Measurements from ENCODE around the gene TRIM9.
"Not testable (repeated sequence)": the region's sequence is repeated elsewhere in the genome, so short reads cannot be mapped to it uniquely, and the experiment has no call there.

TRIM9 gene

GRCh38 chr14:51000566-51000965 is 94.3 kb downstream of the TRIM9 start:
- DNase-seq = no peak

DNA sequence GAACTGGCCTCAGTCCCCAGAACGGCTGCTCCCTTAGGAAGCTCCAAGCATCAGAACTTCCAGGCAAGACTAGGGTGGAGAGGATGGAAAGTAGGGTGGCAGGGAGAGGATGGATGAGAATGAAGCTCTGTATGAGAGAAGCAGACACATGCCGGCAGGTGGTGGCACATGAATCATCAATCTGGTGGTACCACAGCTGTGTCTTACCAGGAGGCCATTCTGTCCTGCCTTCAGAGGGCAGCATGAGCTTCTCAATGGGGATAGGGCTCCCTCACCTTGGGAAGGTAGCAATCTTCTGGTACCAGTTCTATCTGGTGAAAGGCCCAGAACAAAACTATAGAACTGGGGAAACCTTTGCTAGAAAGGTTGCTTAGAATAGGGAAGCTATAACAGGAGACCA is 95.2 kb downstream of the TRIM9 start:
- no peak for DNase-seq

DNA sequence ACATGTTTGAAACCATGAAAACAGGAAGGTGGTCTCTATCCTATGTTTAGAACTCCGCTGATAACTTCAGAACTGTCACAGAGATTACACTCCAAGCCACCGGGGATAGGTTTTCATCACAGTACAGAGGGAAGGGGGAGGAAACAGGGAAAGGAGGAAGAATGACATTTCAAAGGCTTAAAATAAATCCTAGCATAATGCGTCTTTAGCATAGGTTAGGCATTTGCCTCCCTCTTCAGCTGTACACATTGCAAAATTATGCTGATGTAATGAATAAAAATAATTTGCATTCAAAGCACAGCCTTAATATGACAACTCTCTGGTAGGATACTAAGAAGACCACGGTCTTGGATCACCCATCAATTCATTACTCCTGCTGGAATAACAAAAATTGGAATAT is 96.3 kb downstream of the TRIM9 start:
- DNase-seq = no peak

DNA sequence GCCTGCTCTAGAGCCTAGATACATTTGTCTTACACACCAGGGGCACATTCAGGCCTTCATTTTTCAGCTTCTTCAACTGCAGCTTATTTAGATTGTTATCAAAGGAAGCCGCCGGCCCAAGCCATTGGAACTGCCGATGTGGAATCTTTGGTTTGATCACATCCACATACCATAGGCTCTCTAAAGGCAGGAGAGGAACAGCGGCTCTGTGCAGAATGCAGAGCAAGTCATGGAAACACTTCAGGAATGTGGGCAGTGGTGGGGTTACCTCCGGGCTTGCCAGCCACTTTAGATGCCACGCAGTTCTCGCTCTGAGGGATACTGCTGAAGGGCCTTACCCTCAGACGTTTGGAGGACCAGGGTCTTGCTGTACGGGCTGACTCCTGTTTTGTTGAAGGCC is 97.2 kb downstream of the TRIM9 start:
- no peak for DNase-seq

DNA sequence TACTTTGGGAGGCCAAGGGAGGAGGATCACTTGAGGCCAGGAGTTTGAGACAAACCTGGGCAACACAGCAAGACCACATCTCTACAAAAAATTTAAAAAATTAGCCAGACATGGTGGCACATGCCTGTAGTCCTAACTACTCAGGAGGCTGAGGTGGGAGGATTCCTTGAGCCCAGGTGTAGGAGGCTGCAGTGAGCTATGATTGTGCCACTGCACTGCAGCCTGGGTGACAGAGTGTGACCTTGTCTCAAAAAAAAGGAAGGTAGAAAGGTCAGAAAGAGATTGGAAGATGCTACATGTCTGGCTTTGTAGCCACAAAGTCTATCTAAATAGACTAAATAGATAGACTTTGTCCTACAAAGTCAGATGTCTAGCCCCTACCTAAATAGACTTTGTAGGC is 100.7 kb downstream of the TRIM9 start:
- not testable (repeated sequence) for DNase-seq

- DNase-seq = no peak
Measured at GRCh38 chr14:50985859-50986331, 109.0 kb downstream of the TRIM9 start.

- no peak for DNase-seq
Measured at GRCh38 chr14:50985124-50985858, 109.6 kb downstream of the TRIM9 start.

DNA sequence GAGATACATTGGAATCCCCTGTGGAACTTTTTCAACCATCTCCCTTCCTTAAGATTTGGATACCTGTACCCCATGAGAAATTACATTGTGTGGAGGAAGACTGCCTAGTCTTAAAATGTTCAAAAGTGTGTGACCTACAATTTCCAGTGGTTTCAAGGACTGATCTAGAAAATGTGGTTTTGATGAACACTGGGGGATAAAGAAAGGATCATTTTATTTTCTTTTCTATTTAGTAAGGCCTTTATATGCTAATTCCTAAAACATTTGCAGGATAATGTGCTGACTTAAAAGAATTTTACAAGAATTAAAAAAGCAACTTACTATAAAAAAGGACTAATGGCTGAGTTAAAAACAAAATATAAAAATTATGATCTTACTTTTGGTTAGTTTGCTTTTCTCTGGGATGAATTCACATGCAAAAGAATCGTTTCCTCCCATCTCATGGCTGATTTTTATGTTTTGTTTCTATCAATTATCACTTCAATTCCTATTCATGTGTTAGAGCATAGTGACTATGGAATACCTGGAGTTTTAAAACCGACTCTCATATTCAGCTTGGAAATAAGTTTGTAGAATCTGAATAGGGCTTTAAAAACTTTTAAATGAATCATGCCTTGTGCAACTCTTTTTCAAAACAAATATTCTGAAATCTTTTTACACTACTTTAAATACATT is 110.7 kb downstream of the TRIM9 start:
- DNase-seq = no peak

- DNase-seq = no peak
Measured at GRCh38 chr14:50979941-50980850, 114.7 kb downstream of the TRIM9 start.

- DNase-seq = no peak
Measured at GRCh38 chr14:50978888-50979287, 116.0 kb downstream of the TRIM9 start.

GRCh38 chr14:50978529-50978871 is 116.4 kb downstream of the TRIM9 start:
- no peak for DNase-seq

DNA sequence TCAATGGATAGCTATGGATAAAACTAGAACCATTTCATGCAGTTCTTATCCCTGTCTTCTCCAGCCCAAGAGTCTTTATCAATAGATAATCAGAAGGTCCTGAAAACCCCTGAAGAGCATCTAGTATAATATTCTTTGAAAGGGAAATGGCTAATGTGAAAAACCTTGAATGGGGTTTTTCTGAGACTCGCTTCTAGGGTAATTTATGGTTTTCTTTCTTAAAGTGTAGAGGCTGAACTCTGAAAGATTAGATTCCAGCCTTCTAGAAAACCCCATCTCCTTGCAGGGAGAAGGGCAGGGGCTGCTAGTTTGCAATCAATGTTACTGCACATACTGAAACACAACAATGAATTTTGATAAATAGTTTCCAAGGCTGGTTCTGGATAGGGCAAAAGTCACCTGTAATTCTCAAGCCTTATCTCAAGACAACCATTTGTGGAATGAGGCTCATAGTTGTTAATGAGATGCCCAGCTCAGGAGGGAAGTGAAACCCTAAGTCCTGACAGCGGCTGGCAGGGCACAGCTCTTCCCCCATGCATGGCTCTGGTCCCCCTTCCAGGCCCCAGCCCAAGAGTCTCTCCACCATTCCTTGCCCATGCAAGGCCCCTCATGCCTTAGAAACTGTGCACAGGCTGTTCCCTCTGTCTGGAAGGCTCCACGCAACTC is 116.9 kb downstream of the TRIM9 start:
- DNase-seq = no peak

DNA sequence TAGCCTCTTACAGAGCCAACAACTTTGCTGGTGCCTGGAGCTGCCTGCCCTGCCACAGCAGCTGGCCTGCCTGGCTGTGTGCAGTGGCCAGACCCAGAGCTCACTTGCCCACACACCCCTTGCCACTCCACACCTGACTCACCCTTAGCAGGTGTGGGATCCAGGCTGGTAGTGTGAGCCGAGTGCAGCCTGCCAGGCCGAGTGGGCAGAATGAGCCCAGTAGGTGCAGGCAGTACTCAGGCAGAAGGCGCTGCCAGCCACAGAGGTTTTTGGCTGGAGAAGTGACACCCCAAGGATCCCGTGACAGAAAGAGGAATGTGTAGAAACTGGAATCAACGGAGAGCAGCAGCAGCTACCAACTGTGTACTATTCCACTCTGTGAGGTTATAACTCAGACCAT is 120.8 kb downstream of the TRIM9 start:
- DNase-seq = no peak

DNA sequence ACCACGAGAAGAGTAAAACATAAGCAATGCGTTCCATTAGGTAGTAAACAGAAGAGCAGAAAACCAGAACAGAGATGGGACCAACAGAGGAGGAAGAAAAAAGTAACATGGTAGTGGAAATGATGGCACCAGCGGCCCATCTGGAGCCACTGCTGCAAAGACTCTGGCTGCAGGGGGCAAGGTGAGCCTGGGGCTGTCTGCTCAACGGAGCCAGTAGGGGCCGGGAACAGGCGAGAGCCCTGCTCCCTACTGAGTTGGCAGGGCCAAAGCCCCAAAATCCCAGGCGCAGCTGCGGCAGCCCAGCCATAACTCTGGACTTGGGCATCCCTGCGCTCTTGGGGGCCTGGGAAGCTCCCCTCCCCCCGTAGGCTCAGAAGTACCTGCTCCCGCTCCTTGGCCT is 122.2 kb downstream of the TRIM9 start:
- no peak for DNase-seq

GRCh38 chr14:50970886-50971781 is 123.8 kb downstream of the TRIM9 start:
- no peak for DNase-seq

DNA sequence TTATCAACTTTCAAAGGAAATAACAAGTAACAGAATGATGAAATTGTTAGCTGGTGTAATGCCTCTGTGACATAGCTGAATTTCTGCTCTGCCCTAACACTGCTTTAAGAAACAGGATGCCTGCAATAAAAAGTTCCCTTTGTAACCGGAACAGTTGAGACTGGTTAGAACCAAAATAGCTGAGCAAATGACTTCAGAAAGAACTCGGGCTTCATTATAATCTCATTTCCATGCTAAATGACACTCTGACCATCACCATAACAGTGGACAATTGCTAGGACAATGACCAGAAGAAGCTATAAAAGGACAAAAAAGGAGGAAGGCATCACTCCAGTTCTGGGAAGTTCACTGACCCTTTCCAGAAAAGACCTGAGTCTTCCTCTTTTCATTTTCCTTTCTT is 127.1 kb downstream of the TRIM9 start:
- DNase-seq = no peak

GRCh38 chr14:50967103-50967502 is 127.8 kb downstream of the TRIM9 start:
- DNase-seq = peak; percentile 44

GRCh38 chr14:50964683-50965390 is 130.1 kb downstream of the TRIM9 start:
- peak; percentile 91 for DNase-seq

DNA sequence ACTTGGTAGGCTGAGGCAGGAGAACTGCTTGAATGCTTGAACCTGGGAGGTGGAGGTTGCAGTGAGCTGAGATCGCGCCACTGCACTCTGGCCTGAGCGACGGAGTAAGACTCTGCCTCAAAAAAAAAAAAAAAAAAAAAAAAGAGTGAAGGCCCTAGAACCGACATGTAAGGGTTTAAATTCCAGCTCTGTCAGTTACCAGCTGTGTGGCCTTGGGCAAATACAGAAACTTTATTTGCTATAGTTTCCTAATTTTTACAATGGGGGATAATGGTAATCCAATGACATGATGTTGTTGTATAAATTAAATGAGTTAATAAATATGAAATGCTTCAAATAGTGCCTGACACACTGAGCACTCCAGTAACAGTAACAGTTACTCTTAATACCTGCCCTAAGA is 131.0 kb downstream of the TRIM9 start:
- DNase-seq = no peak

DNA sequence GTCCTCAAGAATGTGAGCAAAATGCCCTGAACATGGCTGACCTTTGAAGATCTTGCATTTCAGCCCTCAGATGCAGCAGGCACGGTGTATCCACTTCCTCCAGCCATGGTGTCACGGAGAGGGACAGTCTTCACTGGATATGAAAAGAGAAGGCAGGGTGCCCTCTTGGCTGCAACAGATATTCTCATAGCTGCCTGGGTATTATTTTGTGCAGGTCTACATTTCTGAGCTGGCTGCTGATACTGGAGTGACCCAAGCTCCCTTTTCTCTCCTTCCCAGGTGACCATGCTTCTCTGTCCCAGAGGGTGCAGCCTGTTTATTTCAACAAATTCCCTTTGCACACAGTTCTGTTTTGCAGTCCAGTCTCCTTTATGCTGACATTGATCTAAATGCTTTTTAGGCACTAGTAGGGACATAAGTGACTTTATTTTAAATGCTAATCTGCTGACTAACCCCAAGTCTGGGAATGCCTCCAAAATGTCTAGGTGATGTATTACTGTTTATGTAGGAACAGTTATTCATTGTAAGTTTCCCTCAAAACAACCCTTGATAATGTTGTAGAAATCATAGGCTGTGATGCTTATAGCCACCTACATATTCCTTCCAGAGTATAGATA is 133.2 kb downstream of the TRIM9 start:
- peak; percentile 93 for DNase-seq

DNA sequence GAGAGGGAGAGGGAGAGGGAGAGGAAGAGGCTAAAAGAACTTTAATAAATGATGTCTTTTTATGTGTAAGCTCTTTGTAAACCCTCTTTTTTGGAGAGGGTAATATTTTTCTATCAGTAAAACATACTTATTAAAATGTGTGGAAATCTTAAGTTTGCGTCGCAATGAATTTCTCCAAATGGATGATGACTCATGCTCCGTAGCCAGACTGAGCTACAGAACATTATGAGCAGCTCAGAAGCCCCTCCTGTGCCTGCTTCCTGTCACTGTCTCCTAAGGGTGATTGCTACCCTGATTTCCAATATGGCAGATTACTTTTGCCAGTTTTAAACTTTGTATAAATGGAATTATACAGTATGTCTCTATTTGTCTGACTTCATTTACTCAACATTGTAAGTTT is 137.6 kb downstream of the TRIM9 start:
- peak; percentile 32 for DNase-seq

All from EL (cell line).